Measurements from ENCODE around the gene COL9A3. TPM values are rescaled to one million over a fixed set of nuclear protein-coding genes. Genes with fewer than 3 reads are reported as not detected.

The COL9A3 gene
- total RNA-seq, 4 donors from 2014 or later, result 2.2 to 2.3 TPM; not detected in 2

GRCh38 chr20:62802026-62802712, 14.7 kb upstream of the COL9A3 start:
- no peak for TF ChIP-seq CTCF (IDR thresholded peaks at IDR 0.05)
- TF ChIP-seq POLR2A (IDR thresholded peaks at IDR 0.05), result no peak
- Histone ChIP-seq H3K27ac (peak overlapping the region in 1 of 4 donors; percentile 9), H3K36me3 (peaks cover 5 to 54% (median 16%) of the 10 kb centered on the region in 3 donors), H3K4me3 (no peak overlapping the region), H3K27me3 (no peaks in the 10 kb centered on the region), H3K4me1 (peaks cover 22 to 44% (median 30%) of the 10 kb centered on the region in 3 donors), H3K9me3 (no peaks in the 10 kb centered on the region)
- intact Hi-C loops (cut with DNase I), result no loop called here
- no peak for DNase-seq
- WGBS, 2 donors, result 61 to 81% methylated on average over 16 to 20 of the region's 22 CpGs

- TF ChIP-seq CTCF (IDR thresholded peaks at IDR 0.05), result peak in 1 of 6 experiments; percentile 25
- TF ChIP-seq POLR2A (IDR thresholded peaks at IDR 0.05), result no peak
- intact Hi-C loops (cut with DNase I), result no loop called here
- Histone ChIP-seq H3K4me1 (peaks cover 29 to 47% (median 31%) of the 10 kb centered on the region in 3 donors), H3K4me3 (peak overlapping the region; percentile 71 to 100 (median 100)), H3K27me3 (no peaks in the 10 kb centered on the region), H3K9me3 (no peaks in the 10 kb centered on the region), H3K27ac (peak overlapping the region; percentile 77 to 94 (median 90)), H3K36me3 (peaks cover 11 to 55% (median 12%) of the 10 kb centered on the region in 3 donors)
- 10 to 43% methylated on average over 7 to 8 of the region's 25 CpGs for WGBS, 2 donors
- DNase-seq, result no peak
Measured at GRCh38 chr20:62804021-62804626, 12.7 kb upstream of the COL9A3 start.

DNA sequence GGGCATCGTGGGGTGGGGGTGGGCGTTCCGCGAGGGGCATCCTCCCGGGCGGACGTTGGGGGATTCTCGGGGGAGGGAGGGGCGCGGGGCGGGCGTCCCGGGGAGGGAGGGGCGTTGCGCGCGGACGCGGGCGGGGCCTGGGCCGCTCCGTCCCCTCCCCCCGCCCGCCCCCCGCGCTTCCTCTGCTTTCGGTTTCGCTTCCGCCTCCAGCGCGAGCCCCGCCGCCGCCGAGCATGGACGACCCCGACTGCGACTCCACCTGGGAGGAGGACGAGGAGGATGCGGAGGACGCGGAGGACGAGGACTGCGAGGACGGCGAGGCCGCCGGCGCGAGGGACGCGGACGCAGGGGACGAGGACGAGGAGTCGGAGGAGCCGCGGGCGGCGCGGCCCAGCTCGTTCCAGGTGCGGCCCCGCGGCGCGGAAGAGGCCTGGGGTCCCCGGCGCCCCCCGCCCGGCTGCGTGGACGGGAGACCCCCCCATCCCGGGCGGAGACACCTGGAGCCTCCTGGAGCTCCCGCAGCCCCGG, 12.2 kb upstream of the COL9A3 start, which contains the start of gene OGFR:
OGFR (plus strand) TSS at position 209 of the 528 bp plus-strand sequence; CDS start at position 234, 25 bp downstream.
- peaks cover 29 to 47% (median 31%) of the 10 kb centered on the region in 3 donors for H3K4me1 ChIP-seq
- H3K9me3 ChIP-seq, result no peaks in the 10 kb centered on the region
- no peak for TF ChIP-seq CTCF (IDR thresholded peaks at IDR 0.05)
- peak in 2 of 4 donors; percentile 39 to 67 for TF ChIP-seq POLR2A (IDR thresholded peaks at IDR 0.05)
- peak within 1 kb of the TSS; percentile 71 to 100 (median 100) for H3K4me3 ChIP-seq
- no CpG with 5 or more reads among the region's 77 CpGs for WGBS, 2 donors
- no peak for DNase-seq
- H3K27ac ChIP-seq, result peak within 1 kb of the TSS; percentile 77 to 94 (median 90)
- intact Hi-C loops (cut with DNase I), result no loop called here
- H3K36me3 ChIP-seq, result peaks cover 14 to 55% (median 15%) of the 10 kb centered on the region in 3 donors
- no peaks in the 10 kb centered on the region for H3K27me3 ChIP-seq

DNA sequence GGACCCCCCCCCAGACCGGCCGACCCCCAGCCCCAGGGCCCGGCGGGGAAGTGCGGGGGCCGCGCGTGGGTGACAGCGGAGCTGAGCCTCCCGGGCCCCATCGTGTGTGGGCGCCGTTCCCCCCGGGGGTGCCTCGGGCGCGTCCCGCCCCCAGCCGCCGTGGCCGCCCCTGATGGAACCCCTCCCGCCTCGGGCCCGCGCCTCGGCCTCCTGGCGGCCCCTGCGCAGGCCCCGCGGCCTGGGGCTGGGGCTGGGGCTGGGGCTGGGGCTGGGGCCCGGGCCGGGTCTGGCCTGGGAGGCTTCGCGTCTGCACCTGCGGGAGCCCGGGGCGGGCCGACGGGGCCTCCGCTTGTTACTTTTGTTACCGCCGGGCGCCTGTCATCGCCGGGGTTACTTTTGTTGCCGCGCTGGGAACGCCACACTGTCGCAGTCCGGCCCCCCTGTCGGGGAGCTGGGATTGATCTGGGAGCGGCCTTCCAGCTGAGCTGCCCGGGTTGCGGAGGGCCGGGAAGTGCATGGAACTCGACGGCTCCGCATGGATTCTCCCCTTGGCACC, 11.6 kb upstream of the COL9A3 start:
- H3K4me3 ChIP-seq, result peak overlapping the region; percentile 71 to 100 (median 100)
- peaks cover 29 to 47% (median 31%) of the 10 kb centered on the region in 3 donors for H3K4me1 ChIP-seq
- DNase-seq, result no peak
- peak overlapping the region; percentile 77 to 94 (median 90) for H3K27ac ChIP-seq
- H3K36me3 ChIP-seq, result peaks cover 14 to 55% (median 17%) of the 10 kb centered on the region in 3 donors
- intact Hi-C loops (cut with DNase I), result no loop called here
- H3K9me3 ChIP-seq, result no peaks in the 10 kb centered on the region
- WGBS, 2 donors, result no CpG with 5 or more reads among the region's 58 CpGs
- TF ChIP-seq POLR2A (IDR thresholded peaks at IDR 0.05) (no peak), CTCF (IDR thresholded peaks at IDR 0.05) (peak in 1 of 6 experiments; percentile 9)
- H3K27me3 ChIP-seq, result no peaks in the 10 kb centered on the region
